HUDEP-2 (cell line): ENCODE data around the gene SYCN.
"Not testable (repeated sequence)": the region's sequence is repeated elsewhere in the genome, so short reads cannot be mapped to it uniquely, and the experiment has no call there.

ENCODE experiments used
- DNase-seq, 76 experiments: peaks; one replicate each; lab custom pipeline; 2025; ENCODE audit not compliant: unreplicated experiment in 76 of 76; lab: John Stamatoyannopoulos, UW

Gene SYCN

GRCh38 chr19:39203372-39204341 is at the start of gene SYCN:
TSS of gene SYCN (minus strand) at chr19:39204263. CDS start at chr19:39204254, 9 bp downstream.
- DNase-seq = no peak

- DNase-seq = peak in 9 of 76 experiments; percentile 15 to 36 (median 20)
Observed at GRCh38 chr19:39253374-39254149, 49.5 kb upstream of the SYCN start.

GRCh38 chr19:39252458-39252857 is 48.4 kb upstream of the SYCN start:
- DNase-seq = peak in 43 of 76 experiments; percentile 20 to 75 (median 40)

- peak in 25 of 76 experiments; percentile 9 to 51 (median 29) for DNase-seq
Observed at GRCh38 chr19:39251846-39252245, 47.8 kb upstream of the SYCN start.

- no peak for DNase-seq
Observed at GRCh38 chr19:39251081-39251480, 47.0 kb upstream of the SYCN start.

GRCh38 chr19:39248806-39249205 is 44.7 kb upstream of the SYCN start, which contains the start of gene IFNL4:
TSS of gene IFNL4 (minus strand) at chr19:39248856.
- DNase-seq = peak in 10 of 76 experiments; percentile 12 to 35 (median 17)

GRCh38 chr19:39247701-39248664 is 43.9 kb upstream of the SYCN start:
- peak in 53 of 76 experiments; percentile 18 to 68 (median 52) for DNase-seq

GRCh38 chr19:39246951-39247669 is 43.0 kb upstream of the SYCN start:
- DNase-seq = peak; percentile 69 to 99 (median 96)

GRCh38 chr19:39245166-39245565 is 41.1 kb upstream of the SYCN start:
- DNase-seq = not testable (repeated sequence)

- DNase-seq = not testable (repeated sequence)
Observed at GRCh38 chr19:39244410-39245100, 40.5 kb upstream of the SYCN start, which contains the start of gene IFNL3. TSS of gene IFNL3 (minus strand) at chr19:39245006. CDS start at chr19:39244967, 39 bp downstream.

GRCh38 chr19:39243741-39244140 is 39.7 kb upstream of the SYCN start:
- not testable (repeated sequence) for DNase-seq

GRCh38 chr19:39240421-39240820 is 36.4 kb upstream of the SYCN start:
- DNase-seq = no peak

GRCh38 chr19:39238944-39239343 is 34.9 kb upstream of the SYCN start:
- DNase-seq = no peak

- DNase-seq = no peak
Observed at GRCh38 chr19:39238209-39238608, 34.1 kb upstream of the SYCN start.

GRCh38 chr19:39237200-39238184 is 33.4 kb upstream of the SYCN start:
- DNase-seq = peak in 3 of 76 experiments; percentile 7 to 19 (median 14)

- DNase-seq = no peak
Observed at GRCh38 chr19:39236527-39236926, 32.5 kb upstream of the SYCN start.

- DNase-seq = no peak
Observed at GRCh38 chr19:39232708-39233107, 28.6 kb upstream of the SYCN start.
